Natural killer cell (primary cell): ENCODE data around the gene OR5AU1. TPM values are rescaled to one million over a fixed set of nuclear protein-coding genes. Genes with fewer than 3 reads are reported as not detected.

Source experiments
- ATAC-seq, 3 donors: fragments of 150-1000 bp in 2 of 3; fragments of 200-7000 bp in 1 of 3; cut with Tn5 transposase; 1 replicate in 1 of 3; 2 replicates in 2 of 3; pipeline ENCODE4 v1.10.0; 2021; ENCODE audit warnings: mild to moderate bottlenecking in 2 of 3, moderate library complexity in 2 of 3
- DNase-seq, 2 donors: peaks; one replicate each; pipeline versions ENCODE4 v3.0.0 to v3.0.0-alpha.2; 2013 to 2021; ENCODE audit warnings: mixed read lengths in 1 of 2
- H3K27ac ChIP-seq: one replicate; pipeline ENCODE4 v1.5.1; 2013; ENCODE audit warnings: mild to moderate bottlenecking, low read length
- H3K27me3 ChIP-seq: one replicate; pipeline ENCODE4 v1.6.1; 2013; ENCODE audit warnings: low read length; ENCODE audit not compliant: control insufficient read depth, insufficient read depth
- H3K36me3 ChIP-seq: one replicate; pipeline ENCODE4 v1.6.1; 2013; ENCODE audit warnings: low read length; ENCODE audit not compliant: control insufficient read depth, insufficient read depth
- H3K4me1 ChIP-seq: one replicate; pipeline ENCODE4 v1.6.1; 2013; ENCODE audit warnings: low read length; ENCODE audit not compliant: control insufficient read depth, insufficient read depth
- H3K4me3 ChIP-seq: one replicate; pipeline ENCODE4 v1.5.1; 2013; ENCODE audit warnings: low read length
- H3K9me3 ChIP-seq: one replicate; pipeline ENCODE4 v1.6.1; 2013; ENCODE audit warnings: low read length; ENCODE audit not compliant: control insufficient read depth, insufficient read depth
- H3K27ac Mint-ChIP-seq, 2 donors: one replicate each; pipeline ENCODE4 v1.8.0; 2022; ENCODE audit warnings: mild to moderate bottlenecking in 2 of 2, mixed read lengths in 2 of 2, moderate library complexity in 1 of 2
- H3K27me3 Mint-ChIP-seq, 2 donors: one replicate each; pipeline ENCODE4 v1.8.0; 2022; ENCODE audit warnings: low read depth in 2 of 2, mixed read lengths in 2 of 2
- H3K36me3 Mint-ChIP-seq: one replicate; pipeline ENCODE4 v1.8.0; 2022; ENCODE audit warnings: mixed read lengths
- H3K4me1 Mint-ChIP-seq, 2 donors: one replicate each; pipeline ENCODE4 v1.8.0; 2022; ENCODE audit warnings: mixed read lengths in 2 of 2
- H3K4me3 Mint-ChIP-seq: one replicate; pipeline ENCODE4 v1.8.0; 2022; ENCODE audit warnings: mild to moderate bottlenecking, moderate library complexity, mixed read lengths
- H3K9me3 Mint-ChIP-seq, 2 donors: one replicate each; pipeline ENCODE4 v1.8.0; 2022; ENCODE audit warnings: mixed read lengths in 2 of 2
- WGBS: methylation state at CpG from one replicate; pipeline ENCODE4 v1.1.7; 2013; ENCODE audit warnings: missing lambda C conversion rate; ENCODE audit not compliant: insufficient coverage; 5-methylcytosine and 5-hydroxymethylcytosine counted together
- intact Hi-C: fragments of 100-400 bp; cut with micrococcal nuclease; formaldehyde crosslinking; loops from one replicate; pipeline ENCODE4 v1.14.2; 2022
- total RNA-seq, 4 donors: library from RNA; stranded (reverse); fragments of 120-200 nt in 1 of 4; gene quantifications; one replicate each; pipeline versions ENCODE4 v1.2.3 to v1.2.4, GENCODE V29; 2013 to 2022
- TF ChIP-seq, protein P1 (sequence below): fragments of 200-600 bp; IDR thresholded peaks from one replicate; pipeline ENCODE4 v1.8.0; 2022; ENCODE audit warnings: antibody characterized with exemption

Gene OR5AU1
- total RNA-seq, 3 donors from 2014 or later (not counting 1 experiment from before 2014, with no cell fraction given), result not detected

DNA sequence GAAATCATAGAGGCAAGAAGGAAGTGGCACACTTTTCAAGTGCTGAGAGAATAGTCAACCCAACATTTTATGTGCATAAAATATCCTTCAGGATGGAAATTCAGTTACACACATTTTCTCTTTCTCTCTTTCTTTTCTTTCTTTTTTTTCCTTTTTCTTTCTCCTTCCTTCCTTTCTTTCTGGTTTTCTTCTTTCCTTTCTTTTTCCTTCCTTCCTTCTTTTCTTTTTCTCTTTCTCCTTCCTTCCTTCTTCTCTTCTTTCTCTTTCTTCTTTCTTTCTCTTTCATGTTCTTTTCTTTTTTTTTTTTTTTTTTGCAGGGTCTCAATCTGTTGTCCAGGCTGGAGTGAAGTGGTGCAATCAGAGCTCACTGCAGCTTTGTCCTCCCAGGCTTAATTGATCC is 38.7 kb upstream of the OR5AU1 start:
- intact Hi-C loops, result no loop called here
- ATAC-seq (no peak), DNase-seq (no peak)
- H3K4me3 Mint-ChIP-seq, result peak overlapping the region; percentile 11
- H3K4me1 Mint-ChIP-seq, result peaks cover 13 to 26% of the 10 kb centered on the region in 2 donors
- no peak overlapping the region for H3K27ac Mint-ChIP-seq
- Histone ChIP-seq H3K4me3 (no peak overlapping the region), H3K27ac (no peak overlapping the region), H3K9me3 (no peaks in the 10 kb centered on the region), H3K27me3 (no peaks in the 10 kb centered on the region), H3K4me1 (peaks cover 14% of the 10 kb centered on the region), H3K36me3 (no peaks in the 10 kb centered on the region)
- TF ChIP-seq, protein P1, sequence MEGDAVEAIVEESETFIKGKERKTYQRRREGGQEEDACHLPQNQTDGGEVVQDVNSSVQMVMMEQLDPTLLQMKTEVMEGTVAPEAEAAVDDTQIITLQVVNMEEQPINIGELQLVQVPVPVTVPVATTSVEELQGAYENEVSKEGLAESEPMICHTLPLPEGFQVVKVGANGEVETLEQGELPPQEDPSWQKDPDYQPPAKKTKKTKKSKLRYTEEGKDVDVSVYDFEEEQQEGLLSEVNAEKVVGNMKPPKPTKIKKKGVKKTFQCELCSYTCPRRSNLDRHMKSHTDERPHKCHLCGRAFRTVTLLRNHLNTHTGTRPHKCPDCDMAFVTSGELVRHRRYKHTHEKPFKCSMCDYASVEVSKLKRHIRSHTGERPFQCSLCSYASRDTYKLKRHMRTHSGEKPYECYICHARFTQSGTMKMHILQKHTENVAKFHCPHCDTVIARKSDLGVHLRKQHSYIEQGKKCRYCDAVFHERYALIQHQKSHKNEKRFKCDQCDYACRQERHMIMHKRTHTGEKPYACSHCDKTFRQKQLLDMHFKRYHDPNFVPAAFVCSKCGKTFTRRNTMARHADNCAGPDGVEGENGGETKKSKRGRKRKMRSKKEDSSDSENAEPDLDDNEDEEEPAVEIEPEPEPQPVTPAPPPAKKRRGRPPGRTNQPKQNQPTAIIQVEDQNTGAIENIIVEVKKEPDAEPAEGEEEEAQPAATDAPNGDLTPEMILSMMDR, result no peak
- no peaks in the 10 kb centered on the region for H3K36me3 Mint-ChIP-seq
- no peaks in the 10 kb centered on the region for H3K9me3 Mint-ChIP-seq
- H3K27me3 Mint-ChIP-seq, result no peaks in the 10 kb centered on the region

DNA sequence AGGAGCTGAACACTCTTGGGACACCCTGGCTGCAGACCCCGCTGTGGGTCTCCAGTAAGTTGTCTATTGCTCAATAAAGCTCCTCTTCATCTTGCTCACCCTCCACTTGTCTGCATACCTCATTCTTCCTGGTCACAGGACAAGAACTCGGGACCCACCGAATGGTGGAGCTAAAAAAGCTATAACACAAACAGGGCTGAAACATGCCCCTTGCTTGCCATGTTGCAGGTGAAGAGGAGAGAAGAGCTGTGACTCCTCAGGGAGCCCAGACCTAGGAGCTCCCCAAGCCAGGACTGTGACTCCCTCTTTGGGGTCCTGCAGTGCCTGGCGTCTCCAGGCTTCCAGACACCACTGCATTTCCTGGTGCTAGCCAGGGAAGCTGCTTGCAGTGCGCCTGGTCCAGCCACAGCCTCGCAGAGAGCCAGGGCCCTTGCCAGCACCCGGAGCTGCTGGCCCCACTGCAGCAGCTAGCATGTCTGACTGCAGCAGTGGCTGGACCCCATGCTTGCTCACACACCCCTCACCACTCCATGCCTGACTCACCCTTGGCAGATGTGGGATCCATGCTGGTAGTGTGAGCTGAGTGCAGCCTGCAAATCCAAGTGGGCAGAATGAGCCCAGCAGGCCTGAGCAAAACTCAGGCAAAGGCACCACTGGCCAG is 37.1 kb upstream of the OR5AU1 start:
- 95% methylated on average over 7 of the region's 7 CpGs for WGBS
- ATAC-seq (no peak), DNase-seq (no peak)
- Mint-ChIP-seq H3K9me3 (no peaks in the 10 kb centered on the region), H3K4me3 (no peak overlapping the region), H3K36me3 (no peaks in the 10 kb centered on the region), H3K4me1 (peaks cover 12 to 22% of the 10 kb centered on the region in 2 donors), H3K27ac (no peak overlapping the region), H3K27me3 (no peaks in the 10 kb centered on the region)
- H3K4me3 ChIP-seq, result no peak overlapping the region
- H3K4me1 ChIP-seq, result peaks cover 14% of the 10 kb centered on the region
- H3K9me3 ChIP-seq, result no peaks in the 10 kb centered on the region
- H3K27ac ChIP-seq, result no peak overlapping the region
- H3K27me3 ChIP-seq, result no peaks in the 10 kb centered on the region
- TF ChIP-seq, protein P1, result no peak
- intact Hi-C loops, result no loop called here
- H3K36me3 ChIP-seq, result no peaks in the 10 kb centered on the region

DNA sequence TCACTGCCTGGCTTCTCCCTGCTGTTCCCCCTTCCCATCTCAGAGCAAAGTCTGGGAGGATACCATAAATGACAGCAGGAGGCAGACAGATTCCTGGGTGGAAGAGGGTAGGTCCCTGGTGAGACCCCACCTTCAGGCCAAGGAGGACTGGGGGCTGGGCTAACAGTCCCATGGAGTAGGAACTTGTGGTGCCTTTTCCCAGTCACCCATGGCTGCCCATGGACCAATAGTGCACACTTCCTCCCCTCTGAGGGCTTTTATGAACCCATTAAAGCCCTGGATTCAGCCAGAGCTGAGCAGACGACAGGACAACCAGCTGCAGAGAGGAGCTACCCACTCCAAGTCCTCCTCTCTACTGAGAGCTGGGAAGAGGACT is 36.6 kb upstream of the OR5AU1 start:
- H3K4me3 ChIP-seq, result peak overlapping the region; percentile 25

More for the DNA sequence above, 36.6 kb upstream of the OR5AU1 start:
- DNase-seq, result no peak
- ATAC-seq, result no peak
- Mint-ChIP-seq H3K27me3 (no peaks in the 10 kb centered on the region), H3K27ac (no peak overlapping the region), H3K36me3 (no peaks in the 10 kb centered on the region), H3K9me3 (no peaks in the 10 kb centered on the region), H3K4me3 (peak overlapping the region; percentile 78), H3K4me1 (peaks cover 7 to 16% of the 10 kb centered on the region in 2 donors)
- no peaks in the 10 kb centered on the region for H3K9me3 ChIP-seq
- no peaks in the 10 kb centered on the region for H3K36me3 ChIP-seq
- TF ChIP-seq, protein P1, result no peak
- no peak overlapping the region for H3K27ac ChIP-seq
- 38% methylated on average over 1 of the region's 1 CpG for WGBS
- no peaks in the 10 kb centered on the region for H3K27me3 ChIP-seq
- intact Hi-C loops, result no loop called here
- peaks cover 14% of the 10 kb centered on the region for H3K4me1 ChIP-seq
